PFSK-1 (cell line): ENCODE results near the gene DOCK10.

Experiments
- FOXP2 ChIP-seq: optimal IDR thresholded peaks from 2 replicates; pipeline ENCODE3; 2011; ENCODE audit warnings: borderline replicate concordance, control low read depth, inconsistent platforms; ENCODE audit not compliant: insufficient read depth; ENCODE audit errors: extremely low read length, extremely low read depth
- POLR2AphosphoS5 ChIP-seq: IDR thresholded peaks from 2 replicates; pipeline ENCODE4 v1.6.1; 2012; ENCODE audit warnings: low read depth, mild to moderate bottlenecking, control low read depth, low read length, moderate library complexity
- REST ChIP-seq, 2 experiments: IDR thresholded peaks; 2 replicates each; pipeline versions ENCODE4 v1.6.1 to v1.8.0; 2011 to 2012; ENCODE audit warnings: low read depth in 2 of 2, low read length in 2 of 2, control low read depth in 1 of 2, inconsistent platforms in 1 of 2, mild to moderate bottlenecking in 1 of 2, moderate library complexity in 1 of 2; ENCODE audit not compliant: insufficient read depth in 1 of 2
- SIN3A ChIP-seq: IDR thresholded peaks from 2 replicates; pipeline ENCODE4 v1.6.1; 2012; ENCODE audit warnings: mild to moderate bottlenecking, low read length, moderate library complexity, borderline replicate concordance; ENCODE audit not compliant: insufficient read depth
- TAF1 ChIP-seq: IDR thresholded peaks from 2 replicates; pipeline ENCODE4 v1.6.1; 2012; ENCODE audit warnings: low read length, control low read depth, borderline replicate concordance; ENCODE audit not compliant: insufficient read depth

GRCh38 chr2:224884188-224884587 is 158.1 kb downstream of the DOCK10 start:
- TF ChIP-seq REST (IDR thresholded peaks at IDR 0.05; ENCODE audit: insufficient read depth in 1 of 2, low read depth in 2 of 2, low read length in 2 of 2) (no peak), TAF1 (no peak), SIN3A (no peak), POLR2AphosphoS5 (no peak), FOXP2 (no peak)
